NCI-H2107 treated with DMSO at 0.1 percent for 48 hours (cell line): ENCODE data around the gene CLNS1A.
"Not testable (repeated sequence)": the region's sequence is repeated elsewhere in the genome, so short reads cannot be mapped to it uniquely, and the experiment has no call there.

Experiments used
- DNase-seq: peaks from one replicate; lab custom pipeline; 2025; ENCODE audit not compliant: unreplicated experiment; lab: John Stamatoyannopoulos, UW

CLNS1A gene

GRCh38 chr11:77619576-77620198 lies 17.9 kb downstream of the CLNS1A start:
- DNase-seq = peak; percentile 27

- no peak for DNase-seq
Measured at GRCh38 chr11:77617892-77618291, 19.7 kb downstream of the CLNS1A start.

- no peak for DNase-seq
Measured at GRCh38 chr11:77611921-77612320, 25.7 kb downstream of the CLNS1A start.

GRCh38 chr11:77609234-77609633 lies 28.4 kb downstream of the CLNS1A start:
- no peak for DNase-seq

GRCh38 chr11:77604281-77604680 lies 33.3 kb downstream of the CLNS1A start:
- DNase-seq = no peak

GRCh38 chr11:77602381-77603088 lies 35.1 kb downstream of the CLNS1A start:
- DNase-seq = no peak

GRCh38 chr11:77598195-77598594 lies 39.4 kb downstream of the CLNS1A start:
- no peak for DNase-seq

GRCh38 chr11:77596626-77597025 lies 41.0 kb downstream of the CLNS1A start:
- no peak for DNase-seq

GRCh38 chr11:77593883-77594282 lies 43.7 kb downstream of the CLNS1A start:
- DNase-seq = no peak

- peak; percentile 59 for DNase-seq
Measured at GRCh38 chr11:77592727-77593126, 44.9 kb downstream of the CLNS1A start.

- DNase-seq = no peak
Measured at GRCh38 chr11:77590194-77590782, 47.3 kb downstream of the CLNS1A start.

- peak; percentile 51 for DNase-seq
Measured at GRCh38 chr11:77589521-77590193, 47.9 kb downstream of the CLNS1A start, which contains the start of gene AQP11. AQP11 (plus strand) TSS chr11:77589953; CDS start chr11:77589993, 40 bp downstream.

GRCh38 chr11:77589181-77589520 lies 48.4 kb downstream of the CLNS1A start:
- DNase-seq = no peak

- DNase-seq = no peak
Measured at GRCh38 chr11:77580712-77581337, 56.8 kb downstream of the CLNS1A start.

GRCh38 chr11:77575428-77575827 lies 62.2 kb downstream of the CLNS1A start:
- not testable (repeated sequence) for DNase-seq

GRCh38 chr11:77570896-77571295 lies 66.7 kb downstream of the CLNS1A start:
- DNase-seq = not testable (repeated sequence)

- DNase-seq = no peak
Measured at GRCh38 chr11:77569676-77570070, 67.9 kb downstream of the CLNS1A start.

- DNase-seq = no peak
Measured at GRCh38 chr11:77568916-77569675, 68.5 kb downstream of the CLNS1A start.

GRCh38 chr11:77568306-77568705 lies 69.3 kb downstream of the CLNS1A start:
- no peak for DNase-seq
